HL-60 (cell line): Measurements from ENCODE around the gene NAA10.

Experiments used
- DNase-seq, 2 experiments: peaks; one replicate each; pipeline ENCODE4 v3.0.0-alpha.2; 2010 to 2020; ENCODE audit warnings: low read depth in 1 of 2, low spot score in 1 of 2
- H3K27ac ChIP-seq: fragments of 250-450 bp; sonication (Bioruptor Pico); replicated peaks from 2 replicates; pipeline ENCODE4 v1.5.1; 2020; ENCODE audit warnings: mild to moderate bottlenecking, moderate library complexity
- H3K27me3 ChIP-seq: fragments of 250-450 bp; sonication (Bioruptor Pico); 2 replicates; pipeline ENCODE4 v1.5.1; 2021; ENCODE audit warnings: mild to moderate bottlenecking, moderate library complexity; ENCODE audit not compliant: insufficient read depth, poor library complexity, severe bottlenecking
- H3K4me3 ChIP-seq: replicated peaks from 2 replicates; pipeline ENCODE4 v1.5.1; 2011; ENCODE audit warnings: mild to moderate bottlenecking, control low read depth, low read length; ENCODE audit not compliant: insufficient read depth
- GABPA ChIP-seq: IDR thresholded peaks from 2 replicates; pipeline ENCODE4 v1.6.1; 2012; ENCODE audit warnings: low read depth
- POLR2AphosphoS5 ChIP-seq: IDR thresholded peaks from 2 replicates; pipeline ENCODE4 v1.6.1; 2012; ENCODE audit warnings: low read depth
- SPI1 ChIP-seq: IDR thresholded peaks from 2 replicates; pipeline ENCODE4 v1.6.1; 2012; ENCODE audit warnings: low read depth, mild to moderate bottlenecking, borderline replicate concordance
- TF ChIP-seq, protein P1 (sequence below): IDR thresholded peaks from one replicate; pipeline ENCODE4 v1.5.1; 2011; ENCODE audit warnings: low read length, control low read depth, inconsistent platforms; ENCODE audit not compliant: insufficient read depth
- TF ChIP-seq, protein P2 (sequence below): IDR thresholded peaks from 2 replicates; pipeline ENCODE4 v1.6.1; 2012; ENCODE audit warnings: low read depth; ENCODE audit not compliant: insufficient replicate concordance

The NAA10 gene

DNA sequence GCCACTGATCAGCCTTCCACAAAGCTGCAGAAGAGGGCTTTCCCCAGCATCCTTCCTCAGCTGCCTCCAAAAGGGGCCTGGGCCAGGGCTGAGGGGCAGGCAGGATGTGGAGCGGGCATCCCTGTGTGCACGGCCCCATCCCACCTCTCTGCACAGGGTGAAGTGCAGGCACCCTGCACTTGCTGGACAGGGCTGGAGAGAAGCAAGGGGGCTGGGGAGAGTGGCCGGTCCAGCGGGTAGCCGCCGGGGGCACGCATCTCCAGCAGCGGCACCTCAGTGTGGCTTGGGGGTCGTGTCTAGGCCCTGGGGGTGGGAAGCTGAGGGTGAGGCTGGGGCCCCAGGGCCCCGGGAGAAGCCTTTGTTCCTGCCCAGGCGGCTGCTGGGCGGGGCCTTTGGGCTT, 27.4 kb downstream of the NAA10 start:
- Histone ChIP-seq H3K27ac (no peak overlapping the region), H3K27me3 (no peaks in the 10 kb centered on the region), H3K4me3 (no peak overlapping the region)
- TF ChIP-seq, protein P1, sequence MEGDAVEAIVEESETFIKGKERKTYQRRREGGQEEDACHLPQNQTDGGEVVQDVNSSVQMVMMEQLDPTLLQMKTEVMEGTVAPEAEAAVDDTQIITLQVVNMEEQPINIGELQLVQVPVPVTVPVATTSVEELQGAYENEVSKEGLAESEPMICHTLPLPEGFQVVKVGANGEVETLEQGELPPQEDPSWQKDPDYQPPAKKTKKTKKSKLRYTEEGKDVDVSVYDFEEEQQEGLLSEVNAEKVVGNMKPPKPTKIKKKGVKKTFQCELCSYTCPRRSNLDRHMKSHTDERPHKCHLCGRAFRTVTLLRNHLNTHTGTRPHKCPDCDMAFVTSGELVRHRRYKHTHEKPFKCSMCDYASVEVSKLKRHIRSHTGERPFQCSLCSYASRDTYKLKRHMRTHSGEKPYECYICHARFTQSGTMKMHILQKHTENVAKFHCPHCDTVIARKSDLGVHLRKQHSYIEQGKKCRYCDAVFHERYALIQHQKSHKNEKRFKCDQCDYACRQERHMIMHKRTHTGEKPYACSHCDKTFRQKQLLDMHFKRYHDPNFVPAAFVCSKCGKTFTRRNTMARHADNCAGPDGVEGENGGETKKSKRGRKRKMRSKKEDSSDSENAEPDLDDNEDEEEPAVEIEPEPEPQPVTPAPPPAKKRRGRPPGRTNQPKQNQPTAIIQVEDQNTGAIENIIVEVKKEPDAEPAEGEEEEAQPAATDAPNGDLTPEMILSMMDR = no peak
- no peak for TF ChIP-seq SPI1
- DNase-seq = no peak

DNA sequence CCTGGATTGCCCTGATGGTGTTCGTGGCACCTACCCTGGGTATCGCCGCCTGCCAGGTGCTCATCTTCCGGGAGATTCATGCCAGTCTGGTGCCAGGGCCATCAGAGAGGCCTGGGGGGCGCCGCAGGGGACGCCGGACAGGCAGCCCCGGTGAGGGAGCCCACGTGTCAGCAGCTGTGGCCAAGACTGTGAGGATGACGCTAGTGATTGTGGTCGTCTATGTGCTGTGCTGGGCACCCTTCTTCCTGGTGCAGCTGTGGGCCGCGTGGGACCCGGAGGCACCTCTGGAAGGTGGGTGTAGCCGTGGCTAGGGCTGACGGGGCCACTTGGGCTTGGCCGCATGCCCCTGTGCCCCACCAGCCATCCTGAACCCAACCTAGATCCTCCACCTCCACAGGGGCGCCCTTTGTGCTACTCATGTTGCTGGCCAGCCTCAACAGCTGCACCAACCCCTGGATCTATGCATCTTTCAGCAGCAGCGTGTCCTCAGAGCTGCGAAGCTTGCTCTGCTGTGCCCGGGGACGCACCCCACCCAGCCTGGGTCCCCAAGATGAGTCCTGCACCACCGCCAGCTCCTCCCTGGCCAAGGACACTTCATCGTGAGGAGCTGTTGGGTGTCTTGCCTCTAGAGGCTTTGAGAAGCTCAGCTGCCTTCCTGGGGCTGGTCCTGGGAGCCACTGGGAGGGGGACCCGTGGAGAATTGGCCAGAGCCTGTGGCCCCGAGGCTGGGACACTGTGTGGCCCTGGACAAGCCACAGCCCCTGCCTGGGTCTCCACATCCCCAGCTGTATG, 28.5 kb downstream of the NAA10 start:
- no peak overlapping the region for H3K4me3 ChIP-seq
- no peak for TF ChIP-seq GABPA
- TF ChIP-seq POLR2AphosphoS5 = peak; percentile 43
- H3K27ac ChIP-seq = no peak overlapping the region
- H3K27me3 ChIP-seq = no peaks in the 10 kb centered on the region
- DNase-seq = peak; percentile 11 to 32

DNA sequence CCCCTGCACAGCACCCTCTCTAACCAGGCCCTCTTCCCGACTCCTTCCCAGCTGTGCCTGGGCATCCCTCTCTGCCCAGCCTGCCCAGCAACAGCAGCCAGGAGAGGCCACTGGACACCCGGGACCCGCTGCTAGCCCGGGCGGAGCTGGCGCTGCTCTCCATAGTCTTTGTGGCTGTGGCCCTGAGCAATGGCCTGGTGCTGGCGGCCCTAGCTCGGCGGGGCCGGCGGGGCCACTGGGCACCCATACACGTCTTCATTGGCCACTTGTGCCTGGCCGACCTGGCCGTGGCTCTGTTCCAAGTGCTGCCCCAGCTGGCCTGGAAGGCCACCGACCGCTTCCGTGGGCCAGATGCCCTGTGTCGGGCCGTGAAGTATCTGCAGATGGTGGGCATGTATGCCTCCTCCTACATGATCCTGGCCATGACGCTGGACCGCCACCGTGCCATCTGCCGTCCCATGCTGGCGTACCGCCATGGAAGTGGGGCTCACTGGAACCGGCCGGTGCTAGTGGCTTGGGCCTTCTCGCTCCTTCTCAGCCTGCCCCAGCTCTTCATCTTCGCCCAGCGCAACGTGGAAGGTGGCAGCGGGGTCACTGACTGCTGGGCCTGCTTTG, 29.2 kb downstream of the NAA10 start:
- H3K27ac ChIP-seq = no peak overlapping the region
- TF ChIP-seq SPI1 = no peak
- peak; percentile 65 for TF ChIP-seq POLR2AphosphoS5

DNA sequence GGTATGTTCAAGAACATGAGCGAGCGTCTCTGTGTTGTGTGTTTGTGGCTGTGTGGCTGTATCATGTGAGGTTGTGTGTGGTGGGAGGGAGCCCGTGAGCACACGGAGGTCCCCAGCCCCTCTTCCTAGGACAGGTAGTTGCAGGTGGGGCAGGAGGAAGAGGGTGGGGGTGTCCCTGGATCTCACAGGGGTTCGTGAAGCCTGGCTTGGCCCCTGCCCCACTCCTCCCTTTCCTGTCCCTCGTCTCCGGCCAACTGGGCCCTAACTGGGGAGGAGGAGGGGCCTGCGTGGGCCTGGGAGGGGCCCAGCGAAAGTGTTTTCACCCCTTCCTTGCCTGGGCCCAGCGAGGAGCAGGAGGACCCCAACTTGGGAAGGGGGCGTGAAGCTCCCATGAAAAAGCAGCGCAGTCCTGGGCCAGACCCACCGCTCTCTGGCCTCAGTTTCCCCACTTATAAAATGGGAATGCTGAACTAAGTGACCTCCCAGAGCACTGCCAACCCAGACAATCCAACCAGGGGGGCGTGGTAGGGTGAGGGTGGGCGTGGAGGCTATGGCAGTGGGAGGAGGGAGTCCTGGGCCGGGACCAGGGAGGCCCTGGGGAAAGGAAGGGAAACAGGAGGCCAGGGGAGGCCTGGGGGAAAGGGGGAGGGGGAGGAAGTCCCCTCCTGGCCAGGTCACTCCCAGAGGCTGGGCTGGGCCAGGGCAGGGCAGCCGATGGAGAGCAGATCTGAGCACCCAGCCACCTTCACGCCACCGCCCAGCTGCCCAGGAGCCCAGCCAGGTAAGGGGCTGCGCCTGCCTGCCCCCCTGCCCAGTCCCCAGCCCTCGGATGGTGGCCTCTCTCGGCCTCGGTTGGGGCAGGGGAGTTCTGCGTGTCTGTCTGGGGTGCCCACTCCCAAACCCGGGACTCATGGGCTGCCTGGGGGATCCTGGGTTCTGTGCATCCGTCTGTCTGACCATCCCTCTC, 30.6 kb downstream of the NAA10 start, which contains the start of gene AVPR2:
TSS of gene AVPR2 (plus strand) at position 683 of the 967 bp plus-strand sequence. CDS start 473 bp downstream, outside the sequence.
- H3K27ac ChIP-seq = peak within 1 kb of the TSS; percentile 57
- TF ChIP-seq POLR2AphosphoS5 (peak; percentile 30), SPI1 (no peak)
- DNase-seq = peak in 1 of 2 experiments; percentile 14
- H3K27me3 ChIP-seq = no peaks in the 10 kb centered on the region
- no peak within 1 kb of the TSS for H3K4me3 ChIP-seq

More for the DNA sequence above, 29.2 kb downstream of the NAA10 start:
- no peaks in the 10 kb centered on the region for H3K27me3 ChIP-seq
- no peak overlapping the region for H3K4me3 ChIP-seq
- no peak for DNase-seq

DNA sequence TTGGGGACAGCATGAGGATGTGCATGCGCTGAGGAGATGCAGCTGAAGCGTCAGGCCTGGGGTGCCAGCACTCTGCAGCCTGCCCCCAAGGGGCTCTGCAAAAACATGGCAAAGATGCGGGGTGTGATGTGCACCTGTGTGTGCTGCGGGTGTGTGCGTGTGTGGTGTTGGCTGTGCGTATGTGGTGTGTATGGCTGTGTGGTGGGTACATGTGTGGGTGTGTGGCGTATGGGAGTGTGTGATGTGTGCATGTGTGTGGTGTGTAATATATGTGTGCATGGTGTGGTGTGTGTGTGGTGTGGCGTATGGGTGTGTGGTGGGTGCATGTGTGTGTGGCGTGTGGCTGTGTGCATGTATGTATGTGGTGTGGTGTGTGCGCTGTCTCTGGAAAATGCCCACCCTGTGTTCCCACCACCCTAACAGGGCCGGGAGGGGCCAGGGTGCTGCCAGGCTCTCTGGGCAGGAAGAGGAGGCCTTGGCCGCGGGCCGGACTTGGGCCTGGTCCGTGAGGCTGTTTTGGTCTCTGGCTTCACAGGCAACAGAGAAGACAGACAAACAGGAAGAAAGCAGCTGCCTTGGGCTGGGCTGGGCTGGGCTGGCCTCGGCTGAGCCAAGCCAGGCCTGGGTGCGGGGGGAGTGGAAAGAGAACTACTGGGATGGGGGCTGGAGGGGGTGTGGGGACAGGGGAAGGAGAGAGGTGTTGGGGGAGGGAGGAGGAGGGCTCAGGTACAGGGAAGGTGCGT, 31.4 kb downstream of the NAA10 start:
- peak overlapping the region; percentile 57 for H3K27ac ChIP-seq
- DNase-seq = peak in 1 of 2 experiments; percentile 53
- H3K27me3 ChIP-seq = no peaks in the 10 kb centered on the region
- peak; percentile 69 for TF ChIP-seq POLR2AphosphoS5
- TF ChIP-seq, protein P1 = no peak
- H3K4me3 ChIP-seq = no peak overlapping the region

DNA sequence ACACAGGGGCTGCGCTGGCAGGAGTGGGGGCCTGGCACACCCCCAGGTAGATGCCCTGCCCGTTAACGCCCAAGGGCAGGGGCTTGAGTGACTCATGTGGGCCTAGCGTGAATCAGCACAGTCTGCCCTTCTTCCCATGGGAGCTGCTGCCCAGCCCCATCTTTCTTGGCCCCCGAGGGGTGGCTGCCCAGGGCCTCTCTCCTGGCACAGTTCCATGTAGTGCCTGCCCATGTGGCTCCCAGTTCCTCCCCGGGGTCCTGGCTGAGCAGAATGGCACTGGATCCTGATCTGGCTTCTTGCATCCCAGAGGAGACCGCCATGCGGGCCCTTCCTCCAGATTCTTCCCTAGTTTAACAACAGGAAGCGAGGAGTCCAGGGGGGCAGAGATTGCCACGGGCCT, 32.5 kb downstream of the NAA10 start:
- no peak overlapping the region for H3K4me3 ChIP-seq
- no peaks in the 10 kb centered on the region for H3K27me3 ChIP-seq
- H3K27ac ChIP-seq = no peak overlapping the region; the same call in 1 of the 2 replicates
- no peak; the same call in 1 of the 2 replicates for TF ChIP-seq POLR2AphosphoS5
- TF ChIP-seq, protein P2, sequence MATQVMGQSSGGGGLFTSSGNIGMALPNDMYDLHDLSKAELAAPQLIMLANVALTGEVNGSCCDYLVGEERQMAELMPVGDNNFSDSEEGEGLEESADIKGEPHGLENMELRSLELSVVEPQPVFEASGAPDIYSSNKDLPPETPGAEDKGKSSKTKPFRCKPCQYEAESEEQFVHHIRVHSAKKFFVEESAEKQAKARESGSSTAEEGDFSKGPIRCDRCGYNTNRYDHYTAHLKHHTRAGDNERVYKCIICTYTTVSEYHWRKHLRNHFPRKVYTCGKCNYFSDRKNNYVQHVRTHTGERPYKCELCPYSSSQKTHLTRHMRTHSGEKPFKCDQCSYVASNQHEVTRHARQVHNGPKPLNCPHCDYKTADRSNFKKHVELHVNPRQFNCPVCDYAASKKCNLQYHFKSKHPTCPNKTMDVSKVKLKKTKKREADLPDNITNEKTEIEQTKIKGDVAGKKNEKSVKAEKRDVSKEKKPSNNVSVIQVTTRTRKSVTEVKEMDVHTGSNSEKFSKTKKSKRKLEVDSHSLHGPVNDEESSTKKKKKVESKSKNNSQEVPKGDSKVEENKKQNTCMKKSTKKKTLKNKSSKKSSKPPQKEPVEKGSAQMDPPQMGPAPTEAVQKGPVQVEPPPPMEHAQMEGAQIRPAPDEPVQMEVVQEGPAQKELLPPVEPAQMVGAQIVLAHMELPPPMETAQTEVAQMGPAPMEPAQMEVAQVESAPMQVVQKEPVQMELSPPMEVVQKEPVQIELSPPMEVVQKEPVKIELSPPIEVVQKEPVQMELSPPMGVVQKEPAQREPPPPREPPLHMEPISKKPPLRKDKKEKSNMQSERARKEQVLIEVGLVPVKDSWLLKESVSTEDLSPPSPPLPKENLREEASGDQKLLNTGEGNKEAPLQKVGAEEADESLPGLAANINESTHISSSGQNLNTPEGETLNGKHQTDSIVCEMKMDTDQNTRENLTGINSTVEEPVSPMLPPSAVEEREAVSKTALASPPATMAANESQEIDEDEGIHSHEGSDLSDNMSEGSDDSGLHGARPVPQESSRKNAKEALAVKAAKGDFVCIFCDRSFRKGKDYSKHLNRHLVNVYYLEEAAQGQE = no peak
- TF ChIP-seq, protein P1 = no peak
- TF ChIP-seq SPI1 = no peak
- no peak for TF ChIP-seq GABPA
- no peak for DNase-seq
